Left ventricle myocardium inferior (tissue), 1 donor: ENCODE results near the gene GSG1L. TPM values are rescaled to one million over a fixed set of nuclear protein-coding genes. Genes with fewer than 3 reads are reported as not detected.

Experiments used
- DNase-seq: peaks from one replicate; pipeline ENCODE4 v3.0.0-alpha.2; 2020
- H3K27ac ChIP-seq: fragments of 200-600 bp; replicated peaks from 2 replicates; pipeline ENCODE4 v1.8.0; 2021
- H3K27me3 ChIP-seq: fragments of 200-600 bp; 2 replicates; pipeline ENCODE4 v1.8.0; 2021; ENCODE audit warnings: low read depth
- H3K36me3 ChIP-seq: fragments of 200-600 bp; 2 replicates; pipeline ENCODE4 v1.8.0; 2021
- H3K4me1 ChIP-seq: fragments of 200-600 bp; 2 replicates; pipeline ENCODE4 v1.8.0; 2021
- H3K4me3 ChIP-seq: fragments of 200-600 bp; 2 replicates; pipeline ENCODE4 v1.8.0; 2021; ENCODE audit warnings: mild to moderate bottlenecking, moderate library complexity
- H3K9me3 ChIP-seq: fragments of 200-600 bp; replicated peaks from 2 replicates; pipeline ENCODE4 v1.8.0; 2021
- intact Hi-C: fragments of 100-400 bp; cut with micrococcal nuclease; formaldehyde crosslinking; loops from one replicate; pipeline ENCODE4 v1.11.0; 2022
- total RNA-seq: library from RNA; stranded (reverse); fragmentation: NEBNext Ultra II Directional; extraction: Animal tissue kit (Norgen Biotek cat#: 25700); gene quantifications from one replicate; pipeline ENCODE4 v1.2.1, GENCODE V29; 2021
- TF ChIP-seq, protein P1 (sequence below): fragments of 200-600 bp; IDR thresholded peaks from 2 replicates; pipeline ENCODE4 v1.8.0; 2021; ENCODE audit warnings: antibody characterized with exemption, mild to moderate bottlenecking, borderline replicate concordance
- donor health status: DM: no; HTN: yes; CAD: no; lungs with severe emphysema.

Gene GSG1L
- total RNA-seq, 1 donor from 2014 or later, result 3.4 TPM

DNA sequence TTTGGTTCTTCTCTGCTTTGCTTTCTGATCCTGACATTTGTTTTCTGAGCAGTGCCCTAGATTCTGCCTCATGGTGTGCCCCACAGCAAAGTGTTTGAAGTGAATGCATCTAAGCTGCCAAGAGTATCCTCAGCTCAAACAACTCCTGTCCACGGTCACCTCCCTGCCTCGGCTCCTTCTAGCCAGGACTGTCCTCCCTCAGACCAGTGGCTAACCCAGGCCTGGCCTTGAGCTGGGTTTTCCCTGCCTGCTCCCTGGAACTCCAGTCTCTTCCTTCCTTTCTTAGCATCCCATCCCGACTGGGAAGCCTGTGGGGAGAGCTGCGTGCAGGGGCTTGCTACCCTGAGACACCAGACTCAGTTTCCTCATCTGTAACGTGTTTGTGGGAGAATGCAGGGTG, 256.5 kb downstream of the GSG1L start:
- Histone ChIP-seq H3K27me3 (peaks cover 46% of the 10 kb centered on the region), H3K4me1 (no peaks in the 10 kb centered on the region), H3K4me3 (no peak overlapping the region), H3K36me3 (no peaks in the 10 kb centered on the region), H3K9me3 (peaks cover 8% of the 10 kb centered on the region), H3K27ac (no peak overlapping the region)
- intact Hi-C loops, result no loop called here
- DNase-seq, result no peak
- TF ChIP-seq, protein P1, sequence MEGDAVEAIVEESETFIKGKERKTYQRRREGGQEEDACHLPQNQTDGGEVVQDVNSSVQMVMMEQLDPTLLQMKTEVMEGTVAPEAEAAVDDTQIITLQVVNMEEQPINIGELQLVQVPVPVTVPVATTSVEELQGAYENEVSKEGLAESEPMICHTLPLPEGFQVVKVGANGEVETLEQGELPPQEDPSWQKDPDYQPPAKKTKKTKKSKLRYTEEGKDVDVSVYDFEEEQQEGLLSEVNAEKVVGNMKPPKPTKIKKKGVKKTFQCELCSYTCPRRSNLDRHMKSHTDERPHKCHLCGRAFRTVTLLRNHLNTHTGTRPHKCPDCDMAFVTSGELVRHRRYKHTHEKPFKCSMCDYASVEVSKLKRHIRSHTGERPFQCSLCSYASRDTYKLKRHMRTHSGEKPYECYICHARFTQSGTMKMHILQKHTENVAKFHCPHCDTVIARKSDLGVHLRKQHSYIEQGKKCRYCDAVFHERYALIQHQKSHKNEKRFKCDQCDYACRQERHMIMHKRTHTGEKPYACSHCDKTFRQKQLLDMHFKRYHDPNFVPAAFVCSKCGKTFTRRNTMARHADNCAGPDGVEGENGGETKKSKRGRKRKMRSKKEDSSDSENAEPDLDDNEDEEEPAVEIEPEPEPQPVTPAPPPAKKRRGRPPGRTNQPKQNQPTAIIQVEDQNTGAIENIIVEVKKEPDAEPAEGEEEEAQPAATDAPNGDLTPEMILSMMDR, result no peak

DNA sequence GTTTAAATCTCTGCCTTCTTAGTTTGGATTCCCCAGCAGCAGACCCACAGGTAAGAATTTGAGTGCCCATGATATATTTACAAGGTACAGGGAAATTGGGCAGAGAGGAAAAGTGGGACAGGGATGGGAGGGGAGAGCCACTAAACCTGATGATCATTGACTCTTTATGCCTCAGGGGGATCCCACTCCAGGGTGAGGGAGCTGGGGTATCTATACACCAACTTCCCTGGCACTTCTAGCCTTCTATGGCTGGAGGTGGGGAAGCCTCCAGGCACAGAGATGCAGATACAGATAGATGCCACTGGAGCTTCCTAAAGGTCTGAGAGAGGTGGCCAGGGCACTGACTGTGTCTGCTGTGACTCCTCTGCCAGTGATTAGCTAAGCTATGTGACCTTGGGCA, 257.1 kb downstream of the GSG1L start:
- Histone ChIP-seq H3K36me3 (no peaks in the 10 kb centered on the region), H3K4me3 (no peak overlapping the region), H3K4me1 (no peaks in the 10 kb centered on the region), H3K27ac (no peak overlapping the region), H3K27me3 (peaks cover 49% of the 10 kb centered on the region), H3K9me3 (peaks cover 8% of the 10 kb centered on the region)
- DNase-seq, result no peak
- TF ChIP-seq, protein P1, result no peak
- intact Hi-C loops, result no loop called here

DNA sequence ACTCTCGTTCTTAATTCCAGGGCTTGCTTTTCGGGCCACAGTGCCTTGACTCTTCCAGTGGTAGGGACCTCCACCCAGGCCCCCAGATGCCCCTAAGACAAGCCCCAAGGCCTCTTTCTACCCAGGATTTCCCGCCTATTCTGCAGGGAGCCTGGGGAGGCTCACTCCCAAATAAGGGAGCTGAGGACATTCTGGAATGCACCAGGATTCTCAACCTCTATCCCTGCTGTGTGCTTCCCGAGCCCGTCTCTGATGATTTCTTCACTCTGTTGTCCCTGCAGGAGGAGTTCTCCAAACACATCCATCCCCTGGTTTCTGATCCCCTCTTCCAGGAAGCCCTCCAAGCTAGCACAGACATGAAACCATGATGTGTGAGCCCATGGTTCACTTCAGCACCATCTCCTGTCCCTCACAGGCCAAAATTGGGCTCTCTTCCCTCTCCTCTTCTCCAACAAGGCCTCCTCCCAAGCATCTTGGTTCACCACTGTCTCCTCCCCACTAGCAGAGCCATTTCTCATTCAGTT, 257.6 kb downstream of the GSG1L start:
- intact Hi-C loops, result no loop called here
- DNase-seq, result no peak
- H3K4me3 ChIP-seq, result no peak overlapping the region
- TF ChIP-seq, protein P1, result no peak
- no peak overlapping the region for H3K27ac ChIP-seq
- no peaks in the 10 kb centered on the region for H3K36me3 ChIP-seq
- peaks cover 8% of the 10 kb centered on the region for H3K9me3 ChIP-seq
- H3K4me1 ChIP-seq, result no peaks in the 10 kb centered on the region
- peaks cover 49% of the 10 kb centered on the region for H3K27me3 ChIP-seq

DNA sequence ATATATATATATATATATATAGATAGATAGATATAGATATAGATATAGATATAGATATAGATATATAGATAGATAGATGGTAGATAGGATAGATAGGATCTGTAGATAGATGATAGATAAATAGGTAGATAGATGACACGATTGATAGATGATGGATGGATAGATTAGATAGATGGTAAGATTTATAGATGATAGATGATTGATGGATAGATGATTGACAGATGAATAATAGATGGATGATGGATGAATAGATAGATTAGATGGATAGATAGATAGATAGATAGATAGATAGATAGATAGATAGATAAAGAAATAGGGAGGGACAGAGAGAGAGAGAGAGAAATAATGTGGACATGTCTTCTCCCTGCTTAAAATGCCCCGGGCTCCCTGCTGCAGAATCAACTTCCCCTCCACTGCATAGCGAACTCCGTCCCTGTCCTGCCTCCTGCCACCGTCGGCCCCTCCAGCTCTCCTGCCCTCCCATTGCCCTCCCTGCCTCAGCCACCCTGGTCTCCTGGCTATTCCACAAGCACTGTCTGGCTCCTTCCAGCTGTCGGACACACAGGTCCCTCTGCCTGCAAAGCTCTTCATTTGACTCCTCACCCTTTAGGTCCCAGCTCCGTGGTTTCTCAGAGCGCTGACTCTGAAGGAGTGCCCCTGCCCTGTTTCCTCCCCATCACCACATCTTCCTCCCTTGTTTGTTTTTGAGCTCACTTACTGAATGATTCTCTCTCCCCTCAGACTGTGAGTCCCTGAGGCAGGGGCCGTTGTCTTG, 259.6 kb downstream of the GSG1L start:
- Histone ChIP-seq H3K27me3 (peaks cover 47% of the 10 kb centered on the region), H3K36me3 (no peaks in the 10 kb centered on the region), H3K9me3 (no peaks in the 10 kb centered on the region), H3K27ac (no peak overlapping the region), H3K4me1 (no peaks in the 10 kb centered on the region), H3K4me3 (no peak overlapping the region)
- DNase-seq, result no peak
- TF ChIP-seq, protein P1, result no peak
- intact Hi-C loops, result no loop called here

DNA sequence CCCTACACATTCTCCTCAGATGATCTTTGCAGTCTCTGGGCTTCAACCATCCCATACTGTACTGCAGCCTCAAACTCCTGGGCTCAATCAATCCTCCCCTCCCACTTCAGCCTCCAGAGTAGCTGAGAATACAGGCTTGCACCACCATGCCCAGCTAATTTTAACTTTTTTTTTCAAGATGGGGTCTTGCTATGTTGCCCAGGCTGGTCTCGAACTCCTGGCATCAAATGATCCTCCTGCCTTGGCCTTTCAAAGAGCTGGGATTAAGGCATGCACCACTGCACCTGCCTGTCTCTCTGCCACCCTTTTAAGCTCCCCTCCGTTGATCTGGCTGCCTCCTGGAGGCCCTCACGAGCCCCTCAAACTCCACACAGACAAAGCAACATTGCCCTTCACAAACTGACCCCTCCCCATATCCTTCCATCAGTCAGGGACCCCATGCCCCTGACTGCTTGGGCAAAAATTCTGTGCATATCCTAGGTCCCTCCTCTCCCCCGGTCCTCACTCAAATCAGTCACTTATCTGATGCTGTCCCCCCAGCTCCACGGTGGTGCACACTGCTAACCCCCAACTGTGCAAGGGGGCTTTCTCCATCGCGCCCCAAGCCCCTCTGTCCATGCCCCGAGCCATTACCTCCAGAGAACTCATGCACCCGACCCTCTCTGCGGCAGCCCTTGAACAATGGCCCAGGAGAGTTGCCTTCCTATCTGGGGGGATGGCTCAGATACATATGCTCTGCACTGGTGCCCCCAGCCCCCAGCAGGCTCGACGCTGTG, 260.7 kb downstream of the GSG1L start:
- no peak overlapping the region for H3K27ac ChIP-seq
- H3K4me1 ChIP-seq, result no peaks in the 10 kb centered on the region
- H3K4me3 ChIP-seq, result no peak overlapping the region
- TF ChIP-seq, protein P1, result no peak
- H3K36me3 ChIP-seq, result no peaks in the 10 kb centered on the region
- peaks cover 43% of the 10 kb centered on the region for H3K27me3 ChIP-seq
- no peak for DNase-seq
- intact Hi-C loops, result no loop called here
- no peaks in the 10 kb centered on the region for H3K9me3 ChIP-seq
